Esophagus muscularis mucosa (tissue), 4 donors: ENCODE data around the gene SPDYC.

Source experiments
- CTCF ChIP-seq, 3 experiments: fragments of 200-600 bp in 2 of 3; fragments of 450-650 bp in 1 of 3; sonication (generic) in 2 of 3; IDR thresholded peaks; one replicate each; pipeline ENCODE4 v1.5.1; 2017 to 2019; ENCODE audit warnings: antibody characterized with exemption in 3 of 3, mild to moderate bottlenecking in 2 of 3, moderate library complexity in 1 of 3
- EP300 ChIP-seq: sonication (generic); formaldehyde crosslinking; IDR thresholded peaks from one replicate; pipeline ENCODE4 v1.6.1; 2017; ENCODE audit warnings: antibody characterized with exemption
- POLR2A ChIP-seq: fragments of 450-650 bp; IDR thresholded peaks from one replicate; pipeline ENCODE4 v1.6.1; 2017; ENCODE audit warnings: antibody characterized with exemption, moderate library complexity, mild to moderate bottlenecking, low read depth
- POLR2AphosphoS5 ChIP-seq, 2 donors: sonication (generic); formaldehyde crosslinking; IDR thresholded peaks; one replicate each; pipeline ENCODE4 v1.6.1; 2017; ENCODE audit warnings: antibody characterized with exemption in 2 of 2

DNA sequence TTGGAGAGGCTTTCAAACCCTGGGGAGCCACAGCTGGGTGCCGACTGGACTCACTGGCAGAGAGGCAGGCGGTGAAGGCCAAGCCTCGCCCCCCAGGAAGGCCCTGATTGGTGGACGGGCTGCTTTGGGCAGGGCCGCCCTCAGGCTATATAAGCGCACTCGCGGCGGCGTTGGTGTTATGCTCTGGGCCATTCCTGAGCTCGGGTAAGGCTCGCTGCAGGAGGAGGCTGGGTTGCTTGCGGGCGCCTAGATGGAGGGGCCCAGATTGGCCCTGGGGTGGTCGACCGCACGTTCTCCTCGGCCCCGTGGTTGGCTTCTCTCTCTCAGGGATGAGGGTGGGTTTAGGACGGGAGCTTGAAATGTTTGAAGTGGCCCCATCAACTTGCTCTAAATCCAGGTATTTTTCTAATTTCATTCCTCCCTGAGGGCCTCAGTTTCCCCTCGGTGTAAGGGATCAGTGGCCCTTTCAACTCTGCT, at the start of gene SPDYC:
- no peak for TF ChIP-seq CTCF (IDR thresholded peaks at IDR 0.05)
- TF ChIP-seq POLR2AphosphoS5 (IDR thresholded peaks at IDR 0.05): no peak
- no peak for TF ChIP-seq POLR2A
- no peak for TF ChIP-seq EP300
